ENCODE data around the gene LEPROT.

DNA sequence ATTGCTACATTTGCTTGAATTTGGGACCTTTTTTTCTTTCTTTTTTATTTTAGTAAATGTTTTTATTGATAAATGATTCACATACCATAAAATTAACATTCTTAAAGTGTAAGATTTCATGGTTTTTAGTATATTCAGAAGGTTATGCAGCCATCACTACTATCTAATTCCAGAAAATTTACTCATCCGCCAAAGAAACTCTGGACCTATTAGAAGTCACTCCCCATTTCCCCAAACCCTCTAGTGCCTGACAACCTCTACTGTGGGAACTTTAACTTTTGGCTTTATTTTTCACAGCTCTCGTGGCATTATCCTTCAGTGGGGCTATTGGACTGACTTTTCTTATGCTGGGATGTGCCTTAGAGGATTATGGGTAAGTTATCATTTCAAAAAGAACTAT lies 4.5 kb downstream of the LEPROT start:
- TF ChIP-seq, protein P1, sequence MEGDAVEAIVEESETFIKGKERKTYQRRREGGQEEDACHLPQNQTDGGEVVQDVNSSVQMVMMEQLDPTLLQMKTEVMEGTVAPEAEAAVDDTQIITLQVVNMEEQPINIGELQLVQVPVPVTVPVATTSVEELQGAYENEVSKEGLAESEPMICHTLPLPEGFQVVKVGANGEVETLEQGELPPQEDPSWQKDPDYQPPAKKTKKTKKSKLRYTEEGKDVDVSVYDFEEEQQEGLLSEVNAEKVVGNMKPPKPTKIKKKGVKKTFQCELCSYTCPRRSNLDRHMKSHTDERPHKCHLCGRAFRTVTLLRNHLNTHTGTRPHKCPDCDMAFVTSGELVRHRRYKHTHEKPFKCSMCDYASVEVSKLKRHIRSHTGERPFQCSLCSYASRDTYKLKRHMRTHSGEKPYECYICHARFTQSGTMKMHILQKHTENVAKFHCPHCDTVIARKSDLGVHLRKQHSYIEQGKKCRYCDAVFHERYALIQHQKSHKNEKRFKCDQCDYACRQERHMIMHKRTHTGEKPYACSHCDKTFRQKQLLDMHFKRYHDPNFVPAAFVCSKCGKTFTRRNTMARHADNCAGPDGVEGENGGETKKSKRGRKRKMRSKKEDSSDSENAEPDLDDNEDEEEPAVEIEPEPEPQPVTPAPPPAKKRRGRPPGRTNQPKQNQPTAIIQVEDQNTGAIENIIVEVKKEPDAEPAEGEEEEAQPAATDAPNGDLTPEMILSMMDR (IDR thresholded peaks at IDR 0.05), result no peak
- TF ChIP-seq POLR2A (IDR thresholded peaks at IDR 0.05) (no peak), EP300 (IDR thresholded peaks at IDR 0.05) (no peak)

Measured in ovary (tissue), 3 donors.